ENCODE measurements around the gene PTPN3. TPM values are rescaled to one million over a fixed set of nuclear protein-coding genes. Genes with fewer than 3 reads are reported as not detected.

Gene PTPN3
- total and polyA plus RNA-seq, 12 donors = 3.1 to 70.7 (median 49.6) TPM

DNA sequence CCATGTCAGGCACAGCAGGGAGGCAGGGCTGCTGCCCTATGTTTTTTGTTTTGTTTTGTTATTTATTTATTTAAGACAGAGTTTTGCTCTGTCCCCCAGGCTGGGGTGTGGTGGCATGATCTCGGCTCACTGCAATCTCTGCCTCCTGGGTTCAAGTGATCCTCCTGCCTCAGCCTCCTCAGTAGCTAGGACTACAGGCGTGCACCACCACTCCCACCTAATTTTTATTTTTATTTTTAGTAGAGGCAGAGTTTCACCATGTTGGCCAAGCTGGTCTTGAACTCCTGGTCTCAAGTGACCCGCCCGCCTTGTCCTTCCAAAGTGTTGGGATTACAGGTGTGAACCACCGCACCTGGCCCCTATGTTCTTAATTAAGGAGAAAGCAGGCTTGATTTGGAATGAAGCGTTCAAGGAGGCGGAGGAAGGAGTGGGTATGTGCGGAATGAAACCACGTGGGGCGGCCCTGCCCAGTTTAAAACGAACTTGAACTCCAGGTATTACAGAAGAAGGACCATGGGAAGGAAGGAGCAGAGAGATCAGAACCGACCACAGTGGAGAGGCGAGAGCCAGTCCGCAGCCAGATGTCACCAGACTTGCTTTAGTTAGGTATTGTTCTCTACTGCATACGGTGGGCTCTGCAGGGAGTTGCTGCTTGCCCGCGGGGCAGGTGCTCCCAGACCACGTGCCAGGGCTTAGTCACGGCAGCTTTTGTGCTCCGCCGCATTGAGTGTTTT is 142.4 kb downstream of the PTPN3 start:
- ATAC-seq (no peak), DNase-seq (no peak)
- H3K27me3 ChIP-seq = peaks cover 0 to 4% (median 0%) of the 10 kb centered on the region in 7 donors
- intact Hi-C loops (cut with DNase I) = no loop called here
- no peaks in the 10 kb centered on the region for H3K4me1 ChIP-seq
- H3K9me3 ChIP-seq = no peaks in the 10 kb centered on the region
- no peak overlapping the region for H3K27ac ChIP-seq
- H3K4me3 ChIP-seq = no peak overlapping the region
- no peaks in the 10 kb centered on the region for H3K36me3 ChIP-seq
- WGBS, 2 donors = 85 to 86% methylated on average over 21 of the region's 21 CpGs
- TF ChIP-seq, protein P1, sequence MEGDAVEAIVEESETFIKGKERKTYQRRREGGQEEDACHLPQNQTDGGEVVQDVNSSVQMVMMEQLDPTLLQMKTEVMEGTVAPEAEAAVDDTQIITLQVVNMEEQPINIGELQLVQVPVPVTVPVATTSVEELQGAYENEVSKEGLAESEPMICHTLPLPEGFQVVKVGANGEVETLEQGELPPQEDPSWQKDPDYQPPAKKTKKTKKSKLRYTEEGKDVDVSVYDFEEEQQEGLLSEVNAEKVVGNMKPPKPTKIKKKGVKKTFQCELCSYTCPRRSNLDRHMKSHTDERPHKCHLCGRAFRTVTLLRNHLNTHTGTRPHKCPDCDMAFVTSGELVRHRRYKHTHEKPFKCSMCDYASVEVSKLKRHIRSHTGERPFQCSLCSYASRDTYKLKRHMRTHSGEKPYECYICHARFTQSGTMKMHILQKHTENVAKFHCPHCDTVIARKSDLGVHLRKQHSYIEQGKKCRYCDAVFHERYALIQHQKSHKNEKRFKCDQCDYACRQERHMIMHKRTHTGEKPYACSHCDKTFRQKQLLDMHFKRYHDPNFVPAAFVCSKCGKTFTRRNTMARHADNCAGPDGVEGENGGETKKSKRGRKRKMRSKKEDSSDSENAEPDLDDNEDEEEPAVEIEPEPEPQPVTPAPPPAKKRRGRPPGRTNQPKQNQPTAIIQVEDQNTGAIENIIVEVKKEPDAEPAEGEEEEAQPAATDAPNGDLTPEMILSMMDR (IDR thresholded peaks at IDR 0.05) = no peak

DNA sequence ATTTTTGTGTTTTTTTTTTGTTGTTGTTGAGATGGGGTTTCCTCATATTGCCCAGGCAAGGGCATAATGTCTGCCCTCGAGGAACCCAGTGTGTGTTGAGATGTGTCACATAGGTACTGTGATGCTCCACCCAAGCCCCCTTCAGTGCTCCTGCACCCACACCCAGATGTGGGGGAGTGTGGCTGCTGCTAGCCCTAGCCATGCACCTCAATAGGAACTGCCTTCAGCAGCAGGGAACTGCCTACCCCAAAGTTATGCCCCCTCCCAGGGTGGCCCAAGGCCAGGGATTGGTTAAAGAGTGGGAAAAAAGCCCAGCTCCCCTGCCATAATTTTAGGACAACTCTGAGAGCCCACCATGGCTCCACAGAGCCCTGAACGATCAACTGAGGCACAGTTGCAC is 143.9 kb downstream of the PTPN3 start:
- H3K27me3 ChIP-seq = peaks cover 0 to 4% (median 0%) of the 10 kb centered on the region in 7 donors
- H3K27ac ChIP-seq = no peak overlapping the region
- DNase-seq (no peak), ATAC-seq (no peak)
- intact Hi-C loops (cut with DNase I) = no loop called here
- WGBS, 2 donors = 74 to 80% methylated on average over 2 of the region's 2 CpGs
- H3K36me3 ChIP-seq = no peaks in the 10 kb centered on the region
- TF ChIP-seq, protein P1 (IDR thresholded peaks at IDR 0.05) = no peak
- H3K4me1 ChIP-seq = peaks cover 0 to 5% (median 0%) of the 10 kb centered on the region in 9 donors
- H3K4me3 ChIP-seq = no peak overlapping the region
- H3K9me3 ChIP-seq = no peaks in the 10 kb centered on the region

DNA sequence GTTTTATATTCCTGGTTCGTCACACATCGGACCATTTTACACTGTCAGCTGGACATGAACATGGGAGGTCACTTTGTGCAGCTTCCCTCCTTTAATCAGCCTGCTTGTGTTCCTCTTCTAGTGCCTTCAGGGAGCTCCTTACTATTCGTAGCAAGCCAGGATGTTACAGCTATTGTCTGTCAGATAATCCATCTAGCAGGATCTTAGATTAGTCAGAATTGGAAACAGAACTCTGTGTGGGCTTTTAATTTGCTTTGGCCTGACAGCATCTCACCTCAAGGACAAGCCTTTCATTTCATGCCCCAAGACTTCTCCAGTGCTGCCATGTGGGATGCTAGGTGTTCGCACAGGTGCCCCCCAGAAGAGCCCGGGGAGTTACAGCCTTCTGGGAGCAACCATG is 147.1 kb downstream of the PTPN3 start:
- no peak for ATAC-seq
- no peaks in the 10 kb centered on the region for H3K9me3 ChIP-seq
- no peak for DNase-seq
- H3K36me3 ChIP-seq = no peaks in the 10 kb centered on the region
- WGBS, 2 donors = 68 to 83% methylated on average over 5 of the region's 5 CpGs
- TF ChIP-seq, protein P1 (IDR thresholded peaks at IDR 0.05) = no peak
- H3K27me3 ChIP-seq = peaks cover 0 to 7% (median 0%) of the 10 kb centered on the region in 7 donors
- H3K4me1 ChIP-seq = peaks cover 0 to 7% (median 0%) of the 10 kb centered on the region in 9 donors
- no peak overlapping the region for H3K27ac ChIP-seq
- no peak overlapping the region for H3K4me3 ChIP-seq
- intact Hi-C loops (cut with DNase I) = no loop called here

DNA sequence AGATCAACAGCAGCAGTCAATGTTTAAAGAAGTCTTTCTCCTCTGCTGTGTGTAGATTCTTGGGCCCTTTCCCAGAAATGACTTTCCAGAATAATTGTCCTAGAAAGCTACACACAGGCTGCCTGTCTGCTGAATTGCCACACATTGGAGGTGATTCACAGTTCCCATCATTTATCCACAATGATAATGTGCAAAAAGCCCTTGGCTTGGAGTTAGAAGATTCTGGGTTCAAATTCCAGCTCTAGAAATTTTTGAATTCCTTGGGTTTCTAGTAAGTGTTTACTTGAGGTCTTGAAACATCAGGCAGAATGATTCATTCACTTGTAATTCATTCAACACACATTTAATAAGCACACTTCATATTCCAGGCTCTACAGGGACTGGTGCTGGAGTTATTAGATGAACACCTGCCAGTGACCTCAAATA is 148.7 kb downstream of the PTPN3 start:
- no peaks in the 10 kb centered on the region for H3K36me3 ChIP-seq
- H3K4me1 ChIP-seq = peaks cover 0 to 7% (median 0%) of the 10 kb centered on the region in 9 donors
- DNase-seq (no peak), ATAC-seq (peak in 2 of 8 donors; percentile 41 to 77)
- peaks cover 0 to 9% (median 0%) of the 10 kb centered on the region in 7 donors for H3K27me3 ChIP-seq
- intact Hi-C loops (cut with DNase I) = no loop called here
- no peak overlapping the region for H3K27ac ChIP-seq
- no peaks in the 10 kb centered on the region for H3K9me3 ChIP-seq
- TF ChIP-seq, protein P1 (IDR thresholded peaks at IDR 0.05) = no peak
- no peak overlapping the region for H3K4me3 ChIP-seq

Measured in heart right ventricle (tissue), 16 donors.